IPS-11a (cell line): ENCODE measurements around the gene LOXL3.

Experiments
- H3K4me3 ChIP-seq: one replicate; pipeline ENCODE4 v1.5.1; 2013; ENCODE audit warnings: low read depth, low read length, control low read depth

The LOXL3 gene

GRCh38 chr2:74553892-74554819 is at the start of gene LOXL3, which contains the start of gene DOK1:
TSS of gene LOXL3 (minus strand) at chr2:74553942. CDS start at chr2:74552634, 1,308 bp downstream.
TSS of gene DOK1 (plus strand) at chr2:74554720. CDS start at chr2:74554755, 35 bp downstream.
- peak within 1 kb of the TSS; percentile 88 for H3K4me3 ChIP-seq

GRCh38 chr2:74602586-74603281 is 49.0 kb upstream of the LOXL3 start:
- no peak overlapping the region for H3K4me3 ChIP-seq

- no peak overlapping the region for H3K4me3 ChIP-seq
Observed at GRCh38 chr2:74599676-74600075, 45.9 kb upstream of the LOXL3 start.

- H3K4me3 ChIP-seq = no peak overlapping the region
Observed at GRCh38 chr2:74597410-74597809, 43.7 kb upstream of the LOXL3 start.

- no peak overlapping the region for H3K4me3 ChIP-seq
Observed at GRCh38 chr2:74596584-74596983, 42.8 kb upstream of the LOXL3 start.

GRCh38 chr2:74593826-74594772 is 40.4 kb upstream of the LOXL3 start:
- H3K4me3 ChIP-seq = no peak overlapping the region

GRCh38 chr2:74588664-74589063 is 34.9 kb upstream of the LOXL3 start:
- H3K4me3 ChIP-seq = no peak overlapping the region

GRCh38 chr2:74587664-74588277 is 34.0 kb upstream of the LOXL3 start:
- H3K4me3 ChIP-seq = no peak overlapping the region

- no peak overlapping the region for H3K4me3 ChIP-seq
Observed at GRCh38 chr2:74585406-74586185, 31.9 kb upstream of the LOXL3 start.

GRCh38 chr2:74584088-74584645 is 30.4 kb upstream of the LOXL3 start:
- H3K4me3 ChIP-seq = no peak overlapping the region

- no peak overlapping the region for H3K4me3 ChIP-seq
Observed at GRCh38 chr2:74583504-74583903, 29.8 kb upstream of the LOXL3 start.

- no peak overlapping the region for H3K4me3 ChIP-seq
Observed at GRCh38 chr2:74582184-74582583, 28.4 kb upstream of the LOXL3 start.

- no peak overlapping the region for H3K4me3 ChIP-seq
Observed at GRCh38 chr2:74581463-74581862, 27.7 kb upstream of the LOXL3 start.

GRCh38 chr2:74578408-74578807 is 24.7 kb upstream of the LOXL3 start:
- H3K4me3 ChIP-seq = no peak overlapping the region

- H3K4me3 ChIP-seq = no peak overlapping the region
Observed at GRCh38 chr2:74577448-74577847, 23.7 kb upstream of the LOXL3 start.

GRCh38 chr2:74576863-74577229 is 23.1 kb upstream of the LOXL3 start:
- no peak overlapping the region for H3K4me3 ChIP-seq

GRCh38 chr2:74576211-74576862 is 22.6 kb upstream of the LOXL3 start:
- no peak overlapping the region for H3K4me3 ChIP-seq

GRCh38 chr2:74575320-74575719 is 21.6 kb upstream of the LOXL3 start:
- no peak overlapping the region for H3K4me3 ChIP-seq
